HG03045 (cell line): Measurements from ENCODE around the gene GAREM2.

Source experiments
- ATAC-seq: cut with Tn5 transposase; IDR thresholded peaks from one replicate; pipeline ENCODE4 v1.9.1; 2021; ENCODE audit warnings: mild to moderate bottlenecking, moderate library complexity; ENCODE audit not compliant: unreplicated experiment

The GAREM2 gene

DNA sequence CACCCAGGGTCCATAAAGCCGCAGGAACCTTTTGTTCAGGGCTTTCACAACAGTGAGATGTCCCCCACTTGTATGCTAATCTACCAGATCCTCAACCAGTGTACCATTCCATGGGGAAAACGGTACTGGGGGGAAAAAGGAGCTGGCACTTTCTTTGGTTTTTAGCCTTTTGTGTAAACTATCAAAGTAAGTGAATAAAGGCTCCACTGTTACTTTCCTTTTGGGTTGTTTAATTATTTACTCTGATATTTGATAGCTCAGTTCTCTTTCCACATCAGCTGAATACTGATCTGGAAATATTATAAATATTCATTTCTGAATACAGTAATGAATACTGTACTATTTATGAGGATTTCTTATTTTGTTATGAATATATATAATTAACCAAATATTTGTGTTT is 51.2 kb downstream of the GAREM2 start:
- no peak for ATAC-seq

DNA sequence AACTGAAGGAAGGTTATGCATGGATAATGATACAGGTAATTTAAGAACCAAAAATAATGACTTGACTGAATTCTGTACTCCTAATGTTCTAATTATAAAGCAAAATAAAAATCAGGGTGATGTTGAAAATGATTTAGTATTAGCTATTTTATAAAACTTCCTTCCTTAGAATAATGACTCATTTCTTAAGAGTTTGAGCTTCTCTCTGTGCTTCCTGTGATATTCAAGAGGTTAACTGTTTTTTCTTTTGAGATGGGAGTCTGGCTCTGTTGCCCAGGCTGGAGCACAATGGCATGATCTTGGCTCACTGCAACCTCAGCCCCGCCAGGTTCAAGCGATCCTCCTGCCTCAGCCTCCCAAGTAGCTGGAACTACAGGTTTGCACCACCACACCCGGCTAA is 56.7 kb downstream of the GAREM2 start:
- ATAC-seq, result no peak

DNA sequence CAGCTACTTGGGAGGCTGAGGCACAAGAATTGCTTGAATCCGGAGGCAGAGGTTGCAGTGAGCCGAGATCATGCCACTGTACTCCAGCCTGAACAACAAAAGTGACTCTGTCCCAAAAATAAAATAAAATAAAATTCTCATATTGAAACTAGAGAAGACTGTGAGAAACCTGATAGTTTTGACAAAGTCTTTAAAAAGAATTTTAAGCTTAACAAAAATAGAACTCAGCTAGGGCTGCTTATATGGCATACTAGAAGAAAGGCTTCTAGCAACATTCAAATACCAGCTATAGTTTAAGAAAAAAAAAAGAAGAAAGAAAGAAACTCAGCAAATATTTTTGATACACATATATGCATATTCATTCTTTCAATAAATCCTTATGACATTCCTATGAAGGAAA is 57.9 kb downstream of the GAREM2 start:
- ATAC-seq, result no peak

DNA sequence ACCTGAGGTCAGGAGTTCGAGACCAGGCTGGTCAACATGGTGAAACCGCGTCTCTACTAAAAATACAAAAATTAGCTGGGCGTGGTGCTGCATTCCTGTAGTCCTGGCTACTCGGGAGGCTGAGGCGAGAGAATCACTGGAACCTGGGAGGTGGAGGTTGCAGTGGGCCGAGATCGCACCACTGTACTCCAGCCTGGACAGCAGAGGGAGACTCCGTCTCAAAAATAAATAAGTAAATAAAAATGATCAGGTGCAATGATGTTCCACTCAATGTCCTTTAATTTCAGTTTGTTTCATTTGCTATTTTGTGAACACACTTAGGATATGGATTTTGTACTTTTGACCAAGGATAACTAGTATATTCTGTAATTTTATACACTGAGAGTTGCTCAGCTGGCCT is 62.2 kb downstream of the GAREM2 start:
- ATAC-seq, result no peak

DNA sequence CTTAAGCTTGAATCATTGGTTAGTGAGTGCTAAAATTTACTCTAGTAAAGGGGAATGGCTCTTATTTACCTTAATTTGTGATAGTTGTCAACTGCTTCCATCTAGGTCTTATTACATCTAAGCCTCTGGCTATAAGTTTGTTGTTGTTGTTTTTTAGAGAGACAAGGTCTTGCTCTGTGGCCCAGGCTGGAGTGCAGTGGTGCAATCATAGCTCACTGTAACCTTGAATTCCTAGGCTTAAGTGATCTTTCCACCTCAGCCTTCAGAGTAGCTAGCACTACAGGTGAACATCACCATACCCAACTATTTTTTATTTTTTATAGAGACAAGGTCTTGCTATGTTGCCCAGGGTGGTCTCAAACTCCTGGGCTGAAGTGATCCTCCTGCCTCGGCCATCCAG is 65.0 kb downstream of the GAREM2 start:
- no peak for ATAC-seq

DNA sequence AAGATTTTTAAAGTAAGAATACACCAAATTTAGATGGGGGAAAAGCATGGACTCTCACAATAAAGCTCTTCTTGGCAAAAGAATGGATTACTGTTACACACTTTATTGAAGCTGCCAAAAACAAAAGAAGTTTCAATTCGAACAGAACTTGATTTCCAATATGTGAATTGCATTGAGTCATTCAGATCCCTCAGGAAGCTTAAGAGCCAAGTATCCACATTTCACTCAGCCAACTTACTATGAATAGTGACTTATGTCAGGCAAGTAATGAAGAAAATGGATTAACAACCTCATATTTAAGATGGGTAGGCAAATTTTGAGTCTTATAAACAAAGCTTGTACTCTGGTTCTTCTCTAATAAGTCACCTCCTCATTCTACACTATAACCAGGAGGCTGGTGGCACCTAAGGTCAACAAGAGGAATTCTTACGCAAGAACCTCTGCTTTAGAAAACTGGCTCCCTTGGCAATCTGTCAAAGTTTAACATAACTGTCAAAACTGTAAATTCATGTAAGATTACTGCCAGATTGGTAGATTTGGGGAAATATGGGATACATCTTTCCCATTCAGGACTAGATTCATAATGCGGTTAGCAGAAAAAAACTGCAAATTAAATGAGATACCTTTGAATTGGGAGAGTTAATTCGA is 65.5 kb downstream of the GAREM2 start:
- ATAC-seq, result no peak
